Skeletal muscle tissue (tissue), 4 donors: ENCODE measurements around the gene TBCK. TPM values are rescaled to one million over a fixed set of nuclear protein-coding genes. Genes with fewer than 3 reads are reported as not detected.

Experiments
- H3K27ac ChIP-seq: one replicate; pipeline ENCODE4 v1.7.0; 2013; ENCODE audit warnings: mild to moderate bottlenecking, low read depth, low read length, inconsistent platforms
- H3K27me3 ChIP-seq, 3 donors: one replicate each; pipeline ENCODE4 v1.7.0; 2013; ENCODE audit warnings: low read length in 3 of 3; ENCODE audit not compliant: control insufficient read depth in 3 of 3, insufficient read depth in 3 of 3
- H3K36me3 ChIP-seq, 3 donors: one replicate each; pipeline ENCODE4 v1.7.0; 2013; ENCODE audit warnings: low read length in 3 of 3; ENCODE audit not compliant: control insufficient read depth in 3 of 3, insufficient read depth in 3 of 3
- H3K4me1 ChIP-seq, 3 donors: one replicate each; pipeline ENCODE4 v1.7.0; 2013; ENCODE audit warnings: low read length in 3 of 3, mild to moderate bottlenecking in 3 of 3; ENCODE audit not compliant: control insufficient read depth in 3 of 3, insufficient read depth in 3 of 3
- H3K4me3 ChIP-seq, 3 donors: one replicate each; pipeline ENCODE4 v1.7.0; 2013; ENCODE audit warnings: low read length in 3 of 3
- H3K9ac ChIP-seq, 3 donors: one replicate each; pipeline ENCODE4 v1.7.0; 2013; ENCODE audit warnings: low read length in 3 of 3, mild to moderate bottlenecking in 3 of 3, moderate library complexity in 2 of 3, low read depth in 1 of 3
- H3K9me3 ChIP-seq, 3 donors: one replicate each; pipeline ENCODE4 v1.7.0; 2013; ENCODE audit warnings: low read length in 3 of 3; ENCODE audit not compliant: control insufficient read depth in 3 of 3
- total RNA-seq: library from RNA; depleted of rRNA; stranded (reverse); fragments of >200 nt; gene quantifications from one replicate; pipeline ENCODE4 v1.2.3, GENCODE V29; 2014
- donor health status: Osteomylitis.

Gene TBCK
- total RNA-seq, 1 donor from 2014 or later: 55.8 TPM

GRCh38 chr4:105994841-105995501 lies 321.0 kb downstream of the TBCK start:
- Histone ChIP-seq H3K27me3 (peaks cover 0 to 3% (median 0%) of the 10 kb centered on the region in 3 donors), H3K9ac (no peak overlapping the region), H3K4me1 (peaks cover 18 to 20% (median 19%) of the 10 kb centered on the region in 3 donors)

GRCh38 chr4:105994061-105994460 lies 321.9 kb downstream of the TBCK start:
- no peaks in the 10 kb centered on the region for H3K9me3 ChIP-seq
- H3K4me3 ChIP-seq: no peak overlapping the region
- peaks cover 25 to 28% (median 27%) of the 10 kb centered on the region in 3 donors for H3K4me1 ChIP-seq
- H3K9ac ChIP-seq: no peak overlapping the region
- no peak overlapping the region for H3K27ac ChIP-seq
- H3K36me3 ChIP-seq: no peaks in the 10 kb centered on the region
- peaks cover 0 to 3% (median 0%) of the 10 kb centered on the region in 3 donors for H3K27me3 ChIP-seq

More at GRCh38 chr4:105994841-105995501, 321.0 kb downstream of the TBCK start:
- Histone ChIP-seq H3K4me3 (no peak overlapping the region), H3K9me3 (no peaks in the 10 kb centered on the region), H3K36me3 (no peaks in the 10 kb centered on the region), H3K27ac (no peak overlapping the region)

- no peaks in the 10 kb centered on the region for H3K36me3 ChIP-seq
- peaks cover 0 to 2% (median 0%) of the 10 kb centered on the region in 3 donors for H3K9me3 ChIP-seq
- H3K4me3 ChIP-seq: no peak overlapping the region
- peaks cover 0 to 3% (median 0%) of the 10 kb centered on the region in 3 donors for H3K27me3 ChIP-seq
- no peak overlapping the region for H3K27ac ChIP-seq
- H3K9ac ChIP-seq: no peak overlapping the region
- H3K4me1 ChIP-seq: peaks cover 27 to 29% (median 28%) of the 10 kb centered on the region in 3 donors
Measured at GRCh38 chr4:105992641-105993305, 323.2 kb downstream of the TBCK start.

- H3K9ac ChIP-seq: peak overlapping the region in 1 of 3 donors; percentile 2
- no peaks in the 10 kb centered on the region for H3K36me3 ChIP-seq
- H3K4me1 ChIP-seq: peaks cover 27 to 29% (median 28%) of the 10 kb centered on the region in 3 donors
- peaks cover 0 to under 1% (median 0%) of the 10 kb centered on the region in 3 donors for H3K27me3 ChIP-seq
- H3K9me3 ChIP-seq: peaks cover 0 to 2% (median 0%) of the 10 kb centered on the region in 3 donors
- peak overlapping the region; percentile 84 for H3K27ac ChIP-seq
- H3K4me3 ChIP-seq: no peak overlapping the region
Measured at GRCh38 chr4:105991726-105992125, 324.3 kb downstream of the TBCK start.

Other genes starting within 250 kb of the TBCK start
- 15.1 TPM for gene AIMP1, start 341 bp upstream of the TBCK start, total RNA-seq
- not detected for gene GIMD1, start 52.6 kb upstream of the TBCK start, total RNA-seq